AG04449 (cell line): ENCODE results near the gene KIAA1328.

ENCODE experiments used
- CTCF ChIA-PET: fragments of 350-600 bp; formaldehyde crosslinking; extraction: SDS; loops from one replicate; lab custom pipeline; 2021; ENCODE audit warnings: antibody characterized with exemption; lab: Yijun Ruan, JAX
- POLR2A ChIA-PET: fragments of 400-600, 350-600 bp; formaldehyde crosslinking; extraction: SDS; loops from one replicate; lab custom pipeline; 2020; ENCODE audit warnings: antibody characterized with exemption, inconsistent platforms; lab: Yijun Ruan, JAX
- DNase-seq: peaks from one replicate; pipeline ENCODE4 v3.0.0-alpha.2; 2010; ENCODE audit warnings: low read depth, low spot score
- H3K4me3 ChIP-seq: 2 replicates; pipeline ENCODE4 v1.5.1; 2011; ENCODE audit warnings: low read depth, mild to moderate bottlenecking, control low read depth, low read length
- CTCF ChIP-seq: IDR thresholded peaks from one replicate; pipeline ENCODE4 v1.5.1; 2011; ENCODE audit warnings: mild to moderate bottlenecking, moderate library complexity, low read length, control low read depth, inconsistent platforms; ENCODE audit not compliant: insufficient read depth; ENCODE audit errors: missing control alignments

KIAA1328 gene

GRCh38 chr18:36829362-36830157 lies 633 bp downstream of the KIAA1328 start:
- DNase-seq, result no peak
- H3K4me3 ChIP-seq, result peak overlapping the region; percentile 98
- ChIA-PET CTCF (interaction anchor here (0.6 to 4.4 kb wide), 15 partner anchors 9 to 734 kb away, joined by 3 to 25 read pairs (median 4); no protein-coding TSS in a partner anchor), POLR2A (no interaction called here)
- TF ChIP-seq CTCF, result no peak

GRCh38 chr18:36830158-36830495 lies 1.2 kb downstream of the KIAA1328 start:
- POLR2A ChIA-PET, result no interaction called here
- CTCF ChIA-PET, result interaction anchor here (0.8 to 4.4 kb wide), 5 partner anchors 8 to 142 kb away, joined by 3 to 25 read pairs (median 7); no protein-coding TSS in a partner anchor
- H3K4me3 ChIP-seq, result peak overlapping the region; percentile 98; the same call in 1 of the 2 replicates
- TF ChIP-seq CTCF, result no peak
- no peak for DNase-seq

GRCh38 chr18:36831139-36831538 lies 2.2 kb downstream of the KIAA1328 start:
- POLR2A ChIA-PET, result no interaction called here
- no peak for TF ChIP-seq CTCF
- no peak overlapping the region for H3K4me3 ChIP-seq
- CTCF ChIA-PET, result no interaction called here
- no peak for DNase-seq

- no peak for DNase-seq
- CTCF ChIA-PET, result no interaction called here
- H3K4me3 ChIP-seq, result no peak overlapping the region
- no peak for TF ChIP-seq CTCF
- POLR2A ChIA-PET, result no interaction called here
These were observed 4.2 kb downstream of the KIAA1328 start for GRCh38 chr18:36833120-36833519.

- ChIA-PET CTCF (no interaction called here), POLR2A (no interaction called here)
- TF ChIP-seq CTCF, result no peak
- H3K4me3 ChIP-seq, result no peak overlapping the region
- no peak for DNase-seq
These were observed 7.0 kb downstream of the KIAA1328 start for GRCh38 chr18:36835927-36836326.

GRCh38 chr18:36839835-36840234 lies 10.9 kb downstream of the KIAA1328 start:
- TF ChIP-seq CTCF, result no peak
- no peak overlapping the region for H3K4me3 ChIP-seq
- DNase-seq, result no peak
- ChIA-PET POLR2A (no interaction called here), CTCF (interaction anchor here (0.6 kb wide), 1 partner anchor 10 kb away, joined by 3 read pairs; no protein-coding TSS in a partner anchor)
